Measurements from ENCODE around the gene THSD4.

THSD4 gene

DNA sequence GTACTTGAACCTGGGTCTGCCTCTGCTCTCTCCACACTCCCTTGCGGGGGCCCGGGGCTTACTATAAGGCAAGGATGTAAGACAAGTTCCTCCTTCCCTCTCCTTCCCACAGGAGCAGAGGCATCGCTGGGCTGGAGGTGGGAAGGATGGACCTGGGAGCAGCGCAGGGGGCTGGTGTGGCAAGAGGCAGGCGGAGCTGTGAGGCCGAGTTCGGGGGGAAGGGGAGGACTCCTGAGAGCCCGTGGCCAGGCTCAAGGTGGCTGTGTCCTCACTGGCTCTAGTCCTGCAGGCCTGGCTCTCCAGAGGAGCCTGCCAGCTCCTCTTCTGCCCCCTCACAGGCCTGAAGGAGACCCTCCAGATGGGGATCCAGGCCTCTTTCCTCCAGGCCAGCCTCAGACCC lies 694.1 kb downstream of the THSD4 start:
- H3K36me3 ChIP-seq (ENCODE audit: control insufficient read depth in 1 of 2, insufficient read depth in 2 of 2, low read length in 2 of 2), result no peaks in the 10 kb centered on the region
- no peak overlapping the region for H3K27ac ChIP-seq (ENCODE audit: low read depth, low read length)
- H3K4me3 ChIP-seq (ENCODE audit: low read depth in 1 of 2, low read length in 2 of 2), result no peak overlapping the region
- H3K9me3 ChIP-seq (ENCODE audit: control insufficient read depth in 1 of 2, low read length in 2 of 2), result no peaks in the 10 kb centered on the region
- no peak overlapping the region for H3K9ac ChIP-seq (ENCODE audit: low read depth in 1 of 2, low read length in 2 of 2)
- H3K27me3 ChIP-seq (ENCODE audit: control insufficient read depth in 1 of 2, insufficient read depth in 2 of 2, low read length in 2 of 2), result no peaks in the 10 kb centered on the region
- no peaks in the 10 kb centered on the region for H3K4me1 ChIP-seq (ENCODE audit: control insufficient read depth in 1 of 2, insufficient read depth in 2 of 2, low read length in 2 of 2)

DNA sequence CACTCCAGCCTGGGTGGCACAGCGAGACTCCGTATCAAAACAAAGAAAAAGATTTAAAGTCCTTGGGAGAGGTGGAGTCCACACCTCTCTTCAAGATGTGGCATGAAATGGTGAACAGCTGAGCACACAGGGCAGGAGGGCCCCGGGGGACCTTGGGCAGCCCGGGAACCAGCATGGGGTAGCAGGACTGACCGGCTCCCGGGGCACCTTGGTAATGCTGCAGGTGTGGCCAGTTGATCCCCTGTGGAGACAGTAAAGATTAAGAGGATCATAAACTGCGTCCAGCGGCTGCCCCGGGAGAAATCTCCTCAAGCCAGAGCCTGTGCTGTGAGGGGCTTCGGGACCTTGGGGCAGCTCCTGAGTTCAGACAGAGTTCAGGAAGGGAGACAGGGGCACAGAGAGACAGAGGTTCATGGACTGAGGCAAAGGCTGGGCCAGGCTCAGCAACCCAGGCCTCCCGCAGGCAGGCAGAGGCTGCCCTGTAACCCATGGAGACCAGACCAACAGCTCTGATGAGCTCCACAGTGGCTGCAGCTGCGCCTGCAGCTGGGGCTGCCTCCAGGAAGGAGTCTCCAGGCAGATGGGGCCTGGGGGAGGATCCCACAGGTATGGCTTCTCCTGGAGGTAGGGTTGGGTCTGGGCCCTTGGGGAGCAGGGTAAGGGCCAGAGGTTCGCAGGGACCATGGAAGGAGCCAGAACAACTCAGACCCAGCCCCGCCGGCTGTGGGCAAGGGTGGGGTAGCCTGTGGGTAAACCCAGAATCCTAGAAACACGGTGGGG lies 695.2 kb downstream of the THSD4 start, which contains the start of gene NR2E3:
Gene NR2E3, plus strand, starts transcription at position 299 of the 780 bp plus-strand sequence. Its CDS starts 190 bp downstream, at position 489.
- H3K36me3 ChIP-seq (ENCODE audit: control insufficient read depth in 1 of 2, insufficient read depth in 2 of 2, low read length in 2 of 2), result no peaks in the 10 kb centered on the region
- H3K4me3 ChIP-seq (ENCODE audit: low read depth in 1 of 2, low read length in 2 of 2), result no peak within 1 kb of the TSS
- H3K9ac ChIP-seq (ENCODE audit: low read depth in 1 of 2, low read length in 2 of 2), result no peak within 1 kb of the TSS
- no peak within 1 kb of the TSS for H3K27ac ChIP-seq (ENCODE audit: low read depth, low read length)
- H3K9me3 ChIP-seq (ENCODE audit: control insufficient read depth in 1 of 2, low read length in 2 of 2), result no peaks in the 10 kb centered on the region
- H3K27me3 ChIP-seq (ENCODE audit: control insufficient read depth in 1 of 2, insufficient read depth in 2 of 2, low read length in 2 of 2), result no peaks in the 10 kb centered on the region
- H3K4me1 ChIP-seq (ENCODE audit: control insufficient read depth in 1 of 2, insufficient read depth in 2 of 2, low read length in 2 of 2), result no peaks in the 10 kb centered on the region

DNA sequence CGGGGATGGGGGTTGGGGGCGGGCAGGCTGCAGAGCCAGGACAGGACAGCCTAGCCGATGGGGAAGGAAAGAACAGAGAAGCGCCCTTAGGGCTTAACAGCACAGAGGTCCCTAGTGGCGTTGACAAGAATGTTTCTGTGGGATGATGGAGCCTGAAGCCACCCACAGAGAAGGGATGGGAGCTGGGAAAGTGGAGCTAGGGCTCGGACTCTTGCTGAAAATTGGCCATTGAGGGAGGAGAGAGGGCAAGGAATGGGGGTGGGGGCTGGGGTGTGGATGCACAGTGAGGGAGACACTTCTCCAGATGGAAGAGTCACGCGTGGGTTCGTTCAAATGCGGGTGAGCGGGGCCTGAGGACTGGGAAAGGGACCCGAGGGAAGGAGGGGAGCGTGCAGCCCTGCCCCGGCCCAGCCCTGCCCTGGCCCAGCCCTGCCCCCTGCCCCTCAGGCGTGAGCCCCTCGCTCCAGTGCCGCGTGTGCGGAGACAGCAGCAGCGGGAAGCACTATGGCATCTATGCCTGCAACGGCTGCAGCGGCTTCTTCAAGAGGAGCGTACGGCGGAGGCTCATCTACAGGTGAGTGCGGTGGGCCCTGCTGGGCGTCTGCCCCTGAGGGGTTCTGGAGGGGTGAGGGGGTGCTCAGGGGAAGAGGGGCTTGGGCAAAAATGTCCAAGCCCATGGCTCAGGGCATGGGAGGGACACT lies 695.9 kb downstream of the THSD4 start:
- Histone ChIP-seq H3K4me3 (ENCODE audit: low read depth in 1 of 2, low read length in 2 of 2) (no peak overlapping the region), H3K27me3 (ENCODE audit: control insufficient read depth in 1 of 2, insufficient read depth in 2 of 2, low read length in 2 of 2) (no peaks in the 10 kb centered on the region), H3K9ac (ENCODE audit: low read depth in 1 of 2, low read length in 2 of 2) (no peak overlapping the region), H3K27ac (ENCODE audit: low read depth, low read length) (no peak overlapping the region), H3K4me1 (ENCODE audit: control insufficient read depth in 1 of 2, insufficient read depth in 2 of 2, low read length in 2 of 2) (no peaks in the 10 kb centered on the region), H3K36me3 (ENCODE audit: control insufficient read depth in 1 of 2, insufficient read depth in 2 of 2, low read length in 2 of 2) (no peaks in the 10 kb centered on the region), H3K9me3 (ENCODE audit: control insufficient read depth in 1 of 2, low read length in 2 of 2) (no peaks in the 10 kb centered on the region)

DNA sequence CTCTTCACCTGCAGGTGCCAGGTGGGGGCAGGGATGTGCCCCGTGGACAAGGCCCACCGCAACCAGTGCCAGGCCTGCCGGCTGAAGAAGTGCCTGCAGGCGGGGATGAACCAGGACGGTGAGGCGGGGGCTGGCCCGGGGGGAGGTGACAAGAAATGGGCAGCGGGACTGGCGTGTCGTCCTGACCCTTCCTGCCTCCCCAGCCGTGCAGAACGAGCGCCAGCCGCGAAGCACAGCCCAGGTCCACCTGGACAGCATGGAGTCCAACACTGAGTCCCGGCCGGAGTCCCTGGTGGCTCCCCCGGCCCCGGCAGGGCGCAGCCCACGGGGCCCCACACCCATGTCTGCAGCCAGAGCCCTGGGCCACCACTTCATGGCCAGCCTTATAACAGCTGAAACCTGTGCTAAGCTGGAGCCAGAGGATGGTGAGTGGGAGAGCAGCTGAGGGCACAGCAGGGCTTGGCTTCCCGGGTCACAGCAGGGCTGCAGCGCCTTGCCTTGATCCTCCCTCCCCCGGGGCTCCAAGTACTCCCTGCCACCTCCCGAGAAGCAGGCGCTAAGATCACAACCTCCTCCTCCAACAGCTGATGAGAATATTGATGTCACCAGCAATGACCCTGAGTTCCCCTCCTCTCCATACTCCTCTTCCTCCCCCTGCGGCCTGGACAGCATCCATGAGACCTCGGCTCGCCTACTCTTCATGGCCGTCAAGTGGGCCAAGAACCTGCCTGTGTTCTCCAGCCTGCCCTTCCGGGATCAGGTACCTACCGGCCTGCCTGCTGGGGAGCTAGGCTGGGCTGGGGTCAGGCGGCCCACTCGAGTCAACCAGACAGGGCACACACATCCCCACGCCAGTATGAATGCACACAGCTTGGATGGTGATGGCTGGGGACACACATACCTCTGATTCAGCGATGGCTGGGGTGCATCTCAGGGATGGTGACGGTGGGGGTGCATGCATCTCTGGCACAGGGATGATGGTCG lies 696.8 kb downstream of the THSD4 start:
- no peak overlapping the region for H3K9ac ChIP-seq (ENCODE audit: low read depth in 1 of 2, low read length in 2 of 2)
- no peak overlapping the region for H3K4me3 ChIP-seq (ENCODE audit: low read depth in 1 of 2, low read length in 2 of 2)
- H3K27me3 ChIP-seq (ENCODE audit: control insufficient read depth in 1 of 2, insufficient read depth in 2 of 2, low read length in 2 of 2), result no peaks in the 10 kb centered on the region
- no peaks in the 10 kb centered on the region for H3K9me3 ChIP-seq (ENCODE audit: control insufficient read depth in 1 of 2, low read length in 2 of 2)
- no peaks in the 10 kb centered on the region for H3K36me3 ChIP-seq (ENCODE audit: control insufficient read depth in 1 of 2, insufficient read depth in 2 of 2, low read length in 2 of 2)
- no peaks in the 10 kb centered on the region for H3K4me1 ChIP-seq (ENCODE audit: control insufficient read depth in 1 of 2, insufficient read depth in 2 of 2, low read length in 2 of 2)
- no peak overlapping the region for H3K27ac ChIP-seq (ENCODE audit: low read depth, low read length)

DNA sequence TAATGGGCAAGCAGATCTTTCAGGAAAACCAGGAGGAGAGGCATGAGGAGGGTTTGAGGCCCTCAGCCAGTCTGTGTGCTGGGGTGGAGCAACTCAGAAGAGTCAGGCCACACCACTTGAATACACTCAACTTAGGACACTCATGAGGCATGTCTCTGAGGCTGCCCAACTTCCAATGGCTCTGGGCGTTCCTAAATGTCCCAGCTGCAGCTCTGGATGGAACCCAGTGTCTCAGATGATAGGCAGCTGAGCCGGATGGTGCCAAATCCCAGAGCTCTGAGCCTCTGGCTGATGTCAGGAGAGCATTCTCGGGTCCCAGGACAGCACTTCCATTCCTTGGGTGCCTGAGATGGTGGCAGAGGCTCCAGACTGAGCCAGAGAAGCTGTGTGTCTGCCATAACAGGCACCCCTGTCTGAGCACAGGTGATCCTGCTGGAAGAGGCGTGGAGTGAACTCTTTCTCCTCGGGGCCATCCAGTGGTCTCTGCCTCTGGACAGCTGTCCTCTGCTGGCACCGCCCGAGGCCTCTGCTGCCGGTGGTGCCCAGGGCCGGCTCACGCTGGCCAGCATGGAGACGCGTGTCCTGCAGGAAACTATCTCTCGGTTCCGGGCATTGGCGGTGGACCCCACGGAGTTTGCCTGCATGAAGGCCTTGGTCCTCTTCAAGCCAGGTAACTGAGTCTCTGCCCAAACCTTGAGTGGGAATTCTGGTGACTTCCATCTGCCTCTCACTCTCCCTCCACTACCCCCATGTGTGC lies 697.9 kb downstream of the THSD4 start:
- Histone ChIP-seq H3K4me1 (ENCODE audit: control insufficient read depth in 1 of 2, insufficient read depth in 2 of 2, low read length in 2 of 2) (no peaks in the 10 kb centered on the region), H3K4me3 (ENCODE audit: low read depth in 1 of 2, low read length in 2 of 2) (no peak overlapping the region), H3K36me3 (ENCODE audit: control insufficient read depth in 1 of 2, insufficient read depth in 2 of 2, low read length in 2 of 2) (no peaks in the 10 kb centered on the region), H3K27ac (ENCODE audit: low read depth, low read length) (no peak overlapping the region), H3K27me3 (ENCODE audit: control insufficient read depth in 1 of 2, insufficient read depth in 2 of 2, low read length in 2 of 2) (no peaks in the 10 kb centered on the region), H3K9ac (ENCODE audit: low read depth in 1 of 2, low read length in 2 of 2) (no peak overlapping the region), H3K9me3 (ENCODE audit: control insufficient read depth in 1 of 2, low read length in 2 of 2) (no peaks in the 10 kb centered on the region)

DNA sequence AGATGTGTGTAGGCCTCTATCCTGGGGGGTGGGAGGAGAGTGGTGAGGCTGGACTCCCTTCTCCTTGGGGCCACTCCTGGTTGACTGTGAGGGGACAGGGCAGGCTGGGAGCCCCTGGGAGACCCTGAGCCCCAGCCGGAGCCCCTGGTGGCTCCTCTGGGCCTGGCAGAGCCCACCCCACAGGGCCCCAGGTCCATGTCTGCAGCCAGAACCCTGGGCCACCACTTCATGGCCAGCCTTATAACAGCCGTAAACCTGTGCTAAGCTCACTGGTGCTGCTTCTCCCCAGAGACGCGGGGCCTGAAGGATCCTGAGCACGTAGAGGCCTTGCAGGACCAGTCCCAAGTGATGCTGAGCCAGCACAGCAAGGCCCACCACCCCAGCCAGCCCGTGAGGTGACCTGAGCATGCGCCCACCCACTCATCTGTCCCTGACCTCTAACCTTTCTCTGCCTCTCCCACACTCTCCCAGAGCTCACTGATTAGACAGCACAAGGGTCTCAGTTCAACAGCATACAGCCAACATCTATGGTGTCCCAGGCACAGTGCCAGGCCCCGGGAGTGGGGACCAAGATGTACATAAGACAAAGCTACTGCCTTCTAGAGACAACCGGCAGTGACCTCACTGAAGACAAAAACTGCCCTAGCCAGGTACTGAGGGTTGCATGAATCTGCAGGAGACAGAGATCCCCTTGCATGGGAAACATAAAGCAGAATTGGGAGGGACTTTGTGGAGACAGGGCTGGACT lies 698.6 kb downstream of the THSD4 start:
- Histone ChIP-seq H3K4me3 (ENCODE audit: low read depth in 1 of 2, low read length in 2 of 2) (no peak overlapping the region), H3K9me3 (ENCODE audit: control insufficient read depth in 1 of 2, low read length in 2 of 2) (no peaks in the 10 kb centered on the region), H3K9ac (ENCODE audit: low read depth in 1 of 2, low read length in 2 of 2) (no peak overlapping the region), H3K27ac (ENCODE audit: low read depth, low read length) (no peak overlapping the region), H3K4me1 (ENCODE audit: control insufficient read depth in 1 of 2, insufficient read depth in 2 of 2, low read length in 2 of 2) (no peaks in the 10 kb centered on the region), H3K36me3 (ENCODE audit: control insufficient read depth in 1 of 2, insufficient read depth in 2 of 2, low read length in 2 of 2) (no peaks in the 10 kb centered on the region), H3K27me3 (ENCODE audit: control insufficient read depth in 1 of 2, insufficient read depth in 2 of 2, low read length in 2 of 2) (no peaks in the 10 kb centered on the region)

DNA sequence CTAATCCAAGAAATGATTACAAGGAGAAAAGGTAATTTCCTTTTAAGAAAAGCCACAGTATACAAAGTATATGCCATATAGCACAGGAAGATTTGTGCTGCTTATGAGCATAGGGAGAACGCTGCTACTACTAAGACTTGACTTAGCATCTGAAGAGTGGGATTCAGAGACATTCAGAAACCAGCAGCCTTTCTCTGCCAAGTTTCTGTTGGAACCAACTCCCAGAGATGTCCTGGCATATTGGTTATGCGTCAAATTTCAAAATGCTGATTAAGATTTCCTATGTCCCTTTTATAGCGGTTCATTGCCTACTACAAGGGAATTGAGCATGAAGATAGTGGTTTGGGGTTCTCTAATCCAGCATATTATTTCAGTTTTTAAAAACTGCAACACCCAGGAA lies 700.0 kb downstream of the THSD4 start:
- peaks cover 0 to 6% of the 10 kb centered on the region in 2 donors for H3K9me3 ChIP-seq (ENCODE audit: control insufficient read depth in 1 of 2, low read length in 2 of 2)
- H3K27me3 ChIP-seq (ENCODE audit: control insufficient read depth in 1 of 2, insufficient read depth in 2 of 2, low read length in 2 of 2), result no peaks in the 10 kb centered on the region
- no peaks in the 10 kb centered on the region for H3K36me3 ChIP-seq (ENCODE audit: control insufficient read depth in 1 of 2, insufficient read depth in 2 of 2, low read length in 2 of 2)
- no peak overlapping the region for H3K27ac ChIP-seq (ENCODE audit: low read depth, low read length)
- H3K4me1 ChIP-seq (ENCODE audit: control insufficient read depth in 1 of 2, insufficient read depth in 2 of 2, low read length in 2 of 2), result no peaks in the 10 kb centered on the region
- no peak overlapping the region for H3K9ac ChIP-seq (ENCODE audit: low read depth in 1 of 2, low read length in 2 of 2)
- H3K4me3 ChIP-seq (ENCODE audit: low read depth in 1 of 2, low read length in 2 of 2), result no peak overlapping the region

DNA sequence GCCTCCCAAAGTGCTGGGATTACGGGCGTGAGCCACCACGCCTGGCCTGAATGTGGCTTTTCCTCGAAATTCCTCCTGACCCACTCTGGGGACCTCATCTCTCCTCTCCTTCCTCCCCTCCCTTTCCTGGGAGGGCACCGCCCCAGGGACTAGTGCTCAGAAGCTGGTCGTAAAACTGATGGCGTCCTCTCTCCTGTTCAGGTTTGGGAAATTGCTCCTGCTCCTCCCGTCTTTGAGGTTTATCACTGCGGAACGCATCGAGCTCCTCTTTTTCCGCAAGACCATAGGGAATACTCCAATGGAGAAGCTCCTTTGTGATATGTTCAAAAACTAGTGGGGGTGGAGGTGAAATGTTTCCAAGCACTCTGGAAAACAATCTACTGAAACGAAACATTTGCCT lies 702.1 kb downstream of the THSD4 start:
- H3K4me1 ChIP-seq (ENCODE audit: control insufficient read depth in 1 of 2, insufficient read depth in 2 of 2, low read length in 2 of 2), result no peaks in the 10 kb centered on the region
- peaks cover 15 to 16% of the 10 kb centered on the region in 2 donors for H3K9me3 ChIP-seq (ENCODE audit: control insufficient read depth in 1 of 2, low read length in 2 of 2)
- peaks cover 3 to 7% of the 10 kb centered on the region in 2 donors for H3K36me3 ChIP-seq (ENCODE audit: control insufficient read depth in 1 of 2, insufficient read depth in 2 of 2, low read length in 2 of 2)
- H3K4me3 ChIP-seq (ENCODE audit: low read depth in 1 of 2, low read length in 2 of 2), result no peak overlapping the region
- no peak overlapping the region for H3K27ac ChIP-seq (ENCODE audit: low read depth, low read length)
- no peak overlapping the region for H3K9ac ChIP-seq (ENCODE audit: low read depth in 1 of 2, low read length in 2 of 2)
- no peaks in the 10 kb centered on the region for H3K27me3 ChIP-seq (ENCODE audit: control insufficient read depth in 1 of 2, insufficient read depth in 2 of 2, low read length in 2 of 2)

DNA sequence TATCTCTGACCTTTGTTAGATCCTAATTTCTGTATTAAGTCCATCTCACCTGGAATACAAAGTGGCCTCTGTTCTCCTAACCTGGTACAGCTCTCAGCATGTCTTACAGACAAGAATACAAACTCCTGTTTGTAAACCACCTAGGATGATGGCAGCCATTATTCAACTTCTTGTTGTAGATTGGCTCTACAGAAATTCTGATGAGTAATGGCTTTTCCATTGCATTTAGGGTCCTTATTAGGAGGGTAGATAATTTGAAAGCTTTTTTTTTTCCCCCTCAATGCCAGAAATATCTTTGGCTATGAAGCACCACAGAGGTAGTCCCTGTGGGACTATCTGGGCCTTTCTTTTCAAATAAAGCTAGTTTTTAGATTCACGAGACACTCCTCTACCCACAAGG lies 704.9 kb downstream of the THSD4 start:
- Histone ChIP-seq H3K4me3 (ENCODE audit: low read depth in 1 of 2, low read length in 2 of 2) (no peak overlapping the region), H3K27me3 (ENCODE audit: control insufficient read depth in 1 of 2, insufficient read depth in 2 of 2, low read length in 2 of 2) (no peaks in the 10 kb centered on the region), H3K36me3 (ENCODE audit: control insufficient read depth in 1 of 2, insufficient read depth in 2 of 2, low read length in 2 of 2) (peaks cover 3 to 7% of the 10 kb centered on the region in 2 donors), H3K9ac (ENCODE audit: low read depth in 1 of 2, low read length in 2 of 2) (no peak overlapping the region), H3K4me1 (ENCODE audit: control insufficient read depth in 1 of 2, insufficient read depth in 2 of 2, low read length in 2 of 2) (no peaks in the 10 kb centered on the region), H3K27ac (ENCODE audit: low read depth, low read length) (no peak overlapping the region), H3K9me3 (ENCODE audit: control insufficient read depth in 1 of 2, low read length in 2 of 2) (peaks cover 15 to 23% of the 10 kb centered on the region in 2 donors)

Measured in duodenal mucosa (tissue), 2 donors.